Stimulated activated CD4-positive, alpha-beta T cell treated with anti-CD3 and anti-CD28 coated beads, Interleukin-12 subunit alpha, Interleukin-12 subunit beta, amount 100 ng/mL, for 24 hours (primary cell): ENCODE measurements around the gene COL8A2.
A peak's percentile ranks its signal among the peaks of the same experiment; 100 is the strongest.

Experiments used
- DNase-seq, 2 experiments: peaks; one replicate each; pipeline ENCODE4 v3.0.0-alpha.2; 2020; ENCODE audit warnings: low read depth in 2 of 2

COL8A2 gene

GRCh38 chr1:36157973-36158826, 33.2 kb upstream of the COL8A2 start:
- DNase-seq, result no peak

DNA sequence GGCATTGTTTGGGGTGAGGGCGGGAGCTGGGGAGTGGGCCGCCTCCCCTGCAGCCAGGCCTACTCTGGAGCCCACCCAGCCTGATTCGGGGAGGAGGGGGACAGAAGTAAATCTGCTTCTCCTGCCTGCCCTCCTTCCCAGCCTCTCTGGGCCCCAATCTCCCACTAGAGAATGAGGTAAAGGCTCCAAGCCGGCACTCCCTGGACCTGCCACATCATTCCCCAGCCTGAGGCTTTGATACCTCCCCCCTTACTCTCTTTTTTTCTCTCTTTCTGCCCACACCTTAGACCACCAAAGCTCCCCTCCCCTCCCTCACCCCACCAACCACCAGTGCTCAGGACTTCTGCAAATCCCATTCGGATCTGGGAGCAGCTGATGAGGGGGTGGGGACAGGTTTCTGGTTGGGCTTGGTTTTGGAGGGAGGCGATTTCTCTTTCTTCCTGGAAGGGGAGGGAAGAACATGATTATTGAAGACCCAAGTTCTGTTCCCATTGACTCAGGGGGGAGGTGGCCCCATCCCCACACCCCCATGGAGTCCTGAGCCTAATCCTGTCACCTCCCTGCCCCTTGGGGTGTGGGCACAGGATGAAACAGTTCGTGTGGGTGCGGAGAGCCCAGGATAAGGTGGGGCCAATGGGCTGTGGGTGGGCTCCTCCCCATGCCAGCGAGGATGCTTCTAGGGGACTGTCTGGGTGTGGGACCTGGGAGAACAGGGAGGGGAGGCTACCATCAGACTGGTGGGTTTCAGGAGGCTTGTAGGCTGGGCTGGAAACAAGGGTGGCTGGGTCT, 32.3 kb upstream of the COL8A2 start:
- no peak for DNase-seq

DNA sequence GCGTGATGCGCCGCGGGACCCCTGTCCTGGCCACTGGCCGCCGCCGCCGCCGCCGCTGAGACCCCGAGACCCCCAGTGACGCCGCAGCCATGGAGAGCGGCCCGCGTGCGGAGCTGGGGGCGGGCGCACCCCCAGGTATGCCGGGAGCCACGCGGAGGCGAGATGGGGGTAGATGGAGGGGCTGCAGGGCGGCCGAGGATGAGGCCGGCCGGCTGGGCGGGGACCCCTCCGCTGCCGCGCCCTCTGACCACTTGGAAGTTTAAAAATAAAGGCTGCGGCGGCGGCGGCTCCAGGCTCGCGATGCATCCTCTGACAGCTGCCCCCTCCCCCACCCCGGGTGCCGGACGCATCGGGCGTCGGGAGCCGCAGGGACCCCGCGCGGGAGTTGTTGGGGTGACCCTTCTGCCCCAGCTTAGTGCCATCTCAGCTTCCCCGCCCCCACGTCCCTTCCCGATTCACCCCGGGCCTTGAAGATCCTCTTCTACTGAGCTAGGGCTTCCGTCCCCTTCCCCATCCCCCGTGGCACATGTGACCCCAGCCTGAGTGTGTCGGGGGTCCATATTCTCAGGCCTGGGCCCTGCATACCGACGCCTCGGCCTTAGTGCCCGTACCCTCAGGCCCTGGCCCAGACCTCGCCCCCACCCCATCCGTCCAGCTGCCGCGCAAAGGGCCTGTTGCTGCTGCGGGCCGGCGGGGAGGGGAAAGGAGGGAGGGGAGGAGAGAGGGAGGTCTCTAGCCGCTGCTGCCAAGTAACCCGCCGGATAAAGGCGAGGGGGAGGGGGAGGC, 31.5 kb upstream of the COL8A2 start:
- peak in 1 of 2 experiments; percentile 60 for DNase-seq

DNA sequence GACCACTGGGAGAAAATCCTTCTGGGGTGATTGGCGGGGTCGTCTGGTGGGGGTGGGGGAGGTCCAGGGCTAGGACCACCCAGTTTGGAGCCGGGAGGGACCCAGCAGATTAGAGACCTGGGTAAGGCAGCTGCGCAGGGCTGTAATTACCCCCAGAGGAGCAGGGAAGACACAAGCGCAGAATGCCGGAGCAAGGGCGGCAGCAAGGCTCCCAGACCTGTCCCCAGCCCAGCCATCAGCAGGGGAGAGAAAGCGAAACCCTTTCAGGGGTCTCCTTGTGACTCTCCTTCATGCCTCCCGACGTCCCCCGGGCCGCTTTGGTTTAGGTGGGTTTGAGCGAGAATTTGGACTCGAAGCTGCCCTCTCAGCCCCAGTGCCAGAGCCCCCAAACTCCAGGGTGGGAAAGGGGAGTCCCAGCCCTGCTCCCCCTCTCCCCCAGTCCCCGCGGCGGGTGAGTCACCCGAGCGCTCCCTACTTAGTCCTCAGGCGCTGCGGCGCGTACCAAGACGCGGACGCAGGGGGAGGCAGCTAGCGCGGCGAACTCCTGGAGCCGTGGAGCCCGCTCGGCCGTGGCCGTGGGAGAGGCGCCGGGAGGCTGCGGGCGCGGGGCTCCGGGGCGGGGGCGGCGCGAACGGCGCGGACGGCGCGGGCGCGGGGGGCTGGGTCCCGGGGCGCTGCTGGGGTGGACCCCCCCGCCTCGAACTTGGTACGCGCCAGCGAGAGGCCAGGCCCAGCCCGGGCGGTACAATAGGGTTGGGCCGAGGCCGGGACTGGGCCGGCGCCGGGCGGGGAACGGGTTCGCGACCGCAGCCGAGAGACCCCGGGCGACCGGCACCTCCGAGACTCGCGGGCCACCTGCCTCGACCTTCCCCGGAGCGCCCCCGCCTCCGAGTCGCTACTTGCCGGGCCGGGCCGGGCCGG, 30.6 kb upstream of the COL8A2 start, which contains the start of gene MAP7D1:
Gene MAP7D1 (plus strand): TSS at position 753 of the 921 bp plus-strand sequence. CDS start 258 bp downstream, outside the sequence.
- DNase-seq, result peak; percentile 65 to 77

DNA sequence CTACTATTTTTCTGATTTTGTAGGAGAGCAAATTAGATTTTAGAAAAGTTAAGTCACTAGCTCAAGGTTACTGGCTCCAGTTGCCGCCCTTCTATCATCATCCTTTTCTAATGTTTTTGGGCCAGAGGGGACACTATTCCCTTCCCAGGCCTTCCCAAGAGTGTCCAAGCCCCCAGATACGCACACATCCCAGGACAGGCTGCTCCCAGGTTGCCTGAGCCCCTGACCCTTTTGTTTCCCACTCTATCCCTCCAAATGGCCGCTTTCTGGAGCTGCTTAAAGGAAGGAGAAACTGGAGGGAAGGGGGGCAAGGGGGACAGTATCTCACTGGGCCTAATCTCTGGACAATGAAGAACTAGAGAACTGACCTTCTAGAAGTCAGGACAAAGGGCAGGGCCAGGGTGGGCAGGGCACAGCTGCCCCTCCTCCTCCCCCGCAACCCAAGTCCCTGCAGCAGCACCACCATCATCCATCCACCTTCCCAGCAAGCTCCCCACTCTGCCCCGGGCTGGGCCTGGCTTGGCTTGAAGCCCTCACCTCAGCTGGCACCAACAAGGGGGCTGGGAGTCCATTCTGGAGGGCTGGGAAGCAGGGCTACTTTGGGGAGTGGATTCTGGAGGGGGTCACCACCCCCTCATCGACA, 29.9 kb upstream of the COL8A2 start:
- DNase-seq, result no peak

DNA sequence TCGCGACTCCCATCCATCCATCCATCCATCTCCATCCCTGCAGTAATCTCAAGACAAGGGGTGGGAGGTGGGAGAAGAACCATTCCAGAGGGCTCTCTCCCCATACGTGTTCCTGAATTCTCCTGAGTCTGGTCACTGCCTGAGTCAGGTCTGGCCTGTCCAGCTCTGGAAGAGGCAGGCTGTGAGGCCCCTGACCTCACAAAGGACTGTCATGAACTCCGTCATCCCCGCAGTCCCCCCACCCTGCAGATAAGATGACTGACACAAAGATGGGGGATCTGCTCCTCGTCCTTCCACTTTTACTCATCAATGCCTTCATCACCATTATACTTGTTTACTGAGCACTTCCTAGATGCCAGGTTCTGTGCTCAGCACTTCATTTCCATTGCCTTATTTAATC, 29.3 kb upstream of the COL8A2 start:
- no peak for DNase-seq

- DNase-seq, result no peak
Observed at GRCh38 chr1:36153476-36153875, 28.5 kb upstream of the COL8A2 start.

- DNase-seq, result no peak
Observed at GRCh38 chr1:36151845-36152203, 26.8 kb upstream of the COL8A2 start.

GRCh38 chr1:36151134-36151844, 26.3 kb upstream of the COL8A2 start:
- DNase-seq, result no peak

DNA sequence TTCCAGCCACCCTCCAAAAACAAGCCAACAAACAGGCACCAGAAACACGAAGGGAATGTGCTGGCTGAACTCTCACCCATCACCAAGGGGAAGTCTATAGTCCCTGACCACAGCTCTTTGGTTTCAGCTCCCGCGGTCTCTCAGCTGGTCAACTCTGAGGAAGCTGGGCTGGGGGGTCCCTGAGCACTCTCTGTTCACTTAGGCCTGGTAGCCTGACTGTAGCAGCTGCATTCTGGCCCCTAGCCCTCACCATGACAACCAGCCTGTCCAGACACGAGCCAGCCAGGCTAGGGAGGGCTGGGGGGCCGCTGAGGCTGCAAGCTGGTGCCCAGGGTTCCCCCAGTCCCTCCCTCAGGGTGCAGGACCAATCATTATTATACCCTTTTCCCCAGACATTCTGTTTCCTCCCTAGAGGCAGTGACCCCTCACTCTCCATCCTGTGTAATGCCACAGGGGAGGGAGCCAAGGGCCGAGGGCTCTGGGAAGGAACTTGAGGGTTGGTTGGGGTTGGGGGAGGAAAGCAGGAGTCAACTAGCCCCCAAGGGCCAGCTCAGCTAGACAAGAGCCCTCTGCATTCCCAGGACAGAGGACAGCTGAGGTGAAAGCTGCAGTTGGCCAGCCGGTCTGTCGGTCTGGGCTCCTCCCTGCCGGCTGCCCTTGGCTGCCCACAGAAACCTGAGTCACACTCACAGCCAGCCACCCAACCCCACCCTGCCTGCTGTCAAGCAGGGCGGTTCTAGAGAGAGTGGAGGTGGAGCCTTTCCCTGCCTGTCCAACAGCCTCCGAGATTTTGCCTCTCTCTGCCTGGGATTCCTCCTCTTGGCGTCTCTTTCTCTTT, 25.5 kb upstream of the COL8A2 start:
- peak; percentile 39 to 74 for DNase-seq

DNA sequence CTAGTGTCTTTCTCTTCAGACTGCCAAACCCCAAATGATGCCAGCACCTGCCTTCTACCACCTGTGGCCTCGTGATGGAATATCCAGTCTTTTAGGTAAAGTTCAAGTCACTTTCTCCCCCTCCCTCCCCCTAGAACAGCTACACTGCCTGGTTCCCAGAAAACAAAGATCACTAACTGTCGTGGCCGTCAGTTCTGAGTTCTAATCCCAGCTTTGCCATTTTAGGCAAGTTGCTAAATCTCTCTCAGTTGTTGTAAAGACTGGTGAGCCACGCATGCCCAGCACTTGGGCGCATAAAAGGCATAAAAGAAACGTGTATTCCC, 24.9 kb upstream of the COL8A2 start:
- DNase-seq, result no peak

GRCh38 chr1:36149237-36149972, 24.4 kb upstream of the COL8A2 start, which contains the start of gene TRAPPC3:
TRAPPC3 (minus strand) TSS chr1:36149486; CDS start chr1:36149378, 108 bp downstream.
- DNase-seq, result peak; percentile 98 to 99

DNA sequence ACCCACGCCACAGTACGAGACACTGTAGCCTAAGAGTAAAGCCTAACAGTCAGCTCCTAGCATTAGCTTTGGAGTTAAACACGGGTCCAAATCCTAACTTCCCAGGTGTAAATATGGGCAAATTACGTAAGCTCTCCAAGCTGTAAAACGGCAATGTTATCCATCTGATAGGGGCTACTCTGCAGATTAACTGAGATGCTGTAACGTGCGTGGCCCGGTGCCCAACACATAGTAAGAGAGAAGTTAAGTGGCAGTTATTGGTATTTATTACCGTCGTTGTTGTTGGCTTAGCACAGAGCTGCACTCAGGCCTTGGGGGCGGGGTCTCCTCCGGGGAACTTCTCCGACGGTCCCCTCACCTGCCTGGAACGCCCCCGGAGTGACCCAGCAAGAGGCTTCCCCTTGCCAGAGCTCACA, 23.8 kb upstream of the COL8A2 start:
- DNase-seq, result no peak

- no peak for DNase-seq
Observed at GRCh38 chr1:36144413-36144812, 19.4 kb upstream of the COL8A2 start.

GRCh38 chr1:36143424-36143823, 18.4 kb upstream of the COL8A2 start:
- no peak for DNase-seq

DNA sequence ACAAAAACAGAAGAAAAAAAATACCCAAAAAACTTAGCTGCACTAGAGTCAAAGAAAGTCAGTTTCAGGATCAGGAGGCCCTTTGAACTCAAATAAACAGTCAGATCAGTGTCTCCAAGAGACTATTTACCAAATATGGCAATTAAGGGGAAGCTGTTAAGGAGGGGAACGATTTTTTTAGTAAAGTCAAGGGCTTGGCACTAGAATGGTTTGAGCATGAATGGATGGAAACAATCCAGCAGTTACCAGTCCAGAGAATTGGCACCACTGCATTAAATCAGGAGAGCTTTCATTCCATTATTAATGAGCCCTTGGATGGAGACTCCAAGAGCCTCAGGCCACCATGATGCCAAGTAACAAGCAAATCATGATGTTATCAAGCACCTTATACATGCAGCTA, 17.1 kb upstream of the COL8A2 start:
- no peak for DNase-seq

DNA sequence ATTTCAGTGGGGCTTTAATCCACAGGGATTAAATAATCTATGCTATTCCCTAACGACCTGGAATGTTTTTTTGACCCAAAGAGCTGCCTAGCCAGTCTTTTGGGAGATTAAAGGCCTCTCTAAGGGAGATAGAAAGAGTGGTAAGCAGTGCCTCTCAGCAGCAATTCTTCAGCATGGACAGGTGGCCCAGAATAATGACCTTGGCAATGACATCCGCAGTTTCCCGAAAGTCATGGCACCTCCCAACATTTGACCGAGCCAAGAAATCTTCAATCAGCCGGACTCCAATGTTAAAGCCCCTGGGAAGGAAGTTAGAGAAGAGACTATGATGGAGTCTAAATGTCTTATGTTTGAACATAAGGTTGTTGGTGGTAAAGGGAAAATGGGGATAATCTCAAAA, 14.5 kb upstream of the COL8A2 start:
- no peak for DNase-seq

DNA sequence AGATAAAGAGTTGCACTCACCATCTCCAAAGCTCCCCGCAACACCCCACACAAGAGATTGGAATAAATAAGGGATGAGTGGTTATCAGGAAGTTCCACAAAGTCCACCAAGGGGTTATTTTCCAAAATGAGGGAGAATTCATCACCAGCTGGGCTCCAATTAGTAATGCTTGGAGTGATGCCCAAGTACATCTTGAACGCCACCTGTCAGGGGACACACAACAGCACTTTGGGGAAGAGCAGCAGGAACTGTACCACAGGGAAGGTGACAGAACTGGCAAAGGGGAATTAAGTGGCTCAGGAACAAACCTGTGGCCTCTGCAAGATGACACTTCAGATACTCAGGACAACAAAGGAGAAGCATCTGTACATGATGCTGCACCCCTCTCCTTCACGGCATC, 12.8 kb upstream of the COL8A2 start:
- DNase-seq, result no peak
